HTERT RPE-1 (cell line): ENCODE results near the gene FIG4.
"Not testable (repeated sequence)": the region's sequence is repeated elsewhere in the genome, so short reads cannot be mapped to it uniquely, and the experiment has no call there.

Source experiments
- in situ Hi-C: fragments of 300-500 bp; cut with MboI; formaldehyde crosslinking; loops from 4 replicates; pipeline ENCODE4 v1.14.3; 2020; ENCODE audit warnings: low sequenced_read_pairs

Gene FIG4

GRCh38 chr6:109840796-109841195 is 149.7 kb downstream of the FIG4 start:
- in situ Hi-C loops: no loop called here

- in situ Hi-C loops: no loop called here
Measured at GRCh38 chr6:109841869-109842268, 150.8 kb downstream of the FIG4 start.

GRCh38 chr6:109852713-109853112 is 161.6 kb downstream of the FIG4 start:
- in situ Hi-C loops: no loop called here

- in situ Hi-C loops: no loop called here
Measured at GRCh38 chr6:109853426-109853825, 162.3 kb downstream of the FIG4 start.

GRCh38 chr6:109853951-109854350 is 162.9 kb downstream of the FIG4 start:
- in situ Hi-C loops: no loop called here

- in situ Hi-C loops: no loop called here
Measured at GRCh38 chr6:109854541-109855308, 163.6 kb downstream of the FIG4 start.

GRCh38 chr6:109855476-109856040 is 164.5 kb downstream of the FIG4 start:
- in situ Hi-C loops: not testable (repeated sequence)

- in situ Hi-C loops: no loop called here
Measured at GRCh38 chr6:109861946-109862345, 170.8 kb downstream of the FIG4 start.

GRCh38 chr6:109864050-109864449 is 173.0 kb downstream of the FIG4 start:
- in situ Hi-C loops: no loop called here

- in situ Hi-C loops: no loop called here
Measured at GRCh38 chr6:109865968-109866367, 174.9 kb downstream of the FIG4 start.

GRCh38 chr6:109867009-109867969 is 176.2 kb downstream of the FIG4 start:
- in situ Hi-C loops: no loop called here

- in situ Hi-C loops: no loop called here
Measured at GRCh38 chr6:109867970-109868358, 176.9 kb downstream of the FIG4 start.

- in situ Hi-C loops: not testable (repeated sequence)
Measured at GRCh38 chr6:109869398-109870088, 178.4 kb downstream of the FIG4 start.

GRCh38 chr6:109870089-109870410 is 179.0 kb downstream of the FIG4 start:
- in situ Hi-C loops: no loop called here

- in situ Hi-C loops: no loop called here
Measured at GRCh38 chr6:109872549-109872948, 181.5 kb downstream of the FIG4 start.

- in situ Hi-C loops: no loop called here
Measured at GRCh38 chr6:109872968-109873545, 182.0 kb downstream of the FIG4 start.

GRCh38 chr6:109874086-109874485 is 183.0 kb downstream of the FIG4 start:
- in situ Hi-C loops: no loop called here

- in situ Hi-C loops: no loop called here
Measured at GRCh38 chr6:109874621-109875020, 183.5 kb downstream of the FIG4 start.
